Measurements from ENCODE around the gene MEMO1.
"Not testable (repeated sequence)": the region's sequence is repeated elsewhere in the genome, so short reads cannot be mapped to it uniquely, and the experiment has no call there.

MEMO1 gene

GRCh38 chr2:31956312-31956711 lies 54.5 kb downstream of the MEMO1 start:
- no peak for DNase-seq

- not testable (repeated sequence) for DNase-seq
These were observed 57.7 kb downstream of the MEMO1 start for GRCh38 chr2:31953095-31953494.

GRCh38 chr2:31950946-31951562 lies 59.8 kb downstream of the MEMO1 start:
- DNase-seq: no peak

GRCh38 chr2:31947871-31948270 lies 62.9 kb downstream of the MEMO1 start:
- DNase-seq: no peak

- no peak for DNase-seq
These were observed 64.0 kb downstream of the MEMO1 start for GRCh38 chr2:31946838-31947237.

- DNase-seq: no peak
These were observed 65.3 kb downstream of the MEMO1 start for GRCh38 chr2:31945572-31945935.

- DNase-seq: no peak
These were observed 65.8 kb downstream of the MEMO1 start for GRCh38 chr2:31944828-31945571.

- DNase-seq: no peak
These were observed 67.1 kb downstream of the MEMO1 start for GRCh38 chr2:31943636-31944225.

- no peak for DNase-seq
These were observed 69.9 kb downstream of the MEMO1 start for GRCh38 chr2:31940920-31941319.

GRCh38 chr2:31937741-31938140 lies 73.1 kb downstream of the MEMO1 start:
- no peak for DNase-seq

- DNase-seq: no peak
These were observed 75.4 kb downstream of the MEMO1 start for GRCh38 chr2:31935370-31935769.

GRCh38 chr2:31933066-31933465 lies 77.7 kb downstream of the MEMO1 start:
- no peak for DNase-seq

GRCh38 chr2:31932589-31932988 lies 78.2 kb downstream of the MEMO1 start:
- DNase-seq: no peak

- DNase-seq: no peak
These were observed 78.9 kb downstream of the MEMO1 start for GRCh38 chr2:31931916-31932315.

GRCh38 chr2:31925517-31925916 lies 85.3 kb downstream of the MEMO1 start:
- no peak for DNase-seq

- no peak for DNase-seq
These were observed 87.1 kb downstream of the MEMO1 start for GRCh38 chr2:31923662-31924061.

- no peak for DNase-seq
These were observed 88.0 kb downstream of the MEMO1 start for GRCh38 chr2:31922542-31923408.

GRCh38 chr2:31920962-31921361 lies 89.8 kb downstream of the MEMO1 start:
- DNase-seq: no peak

- DNase-seq: no peak
These were observed 91.3 kb downstream of the MEMO1 start for GRCh38 chr2:31919499-31919898.

- no peak for DNase-seq
These were observed 101.1 kb downstream of the MEMO1 start for GRCh38 chr2:31909661-31910060.

GRCh38 chr2:31907491-31907890 lies 103.3 kb downstream of the MEMO1 start:
- not testable (repeated sequence) for DNase-seq

GRCh38 chr2:31903109-31903780 lies 107.6 kb downstream of the MEMO1 start:
- no peak for DNase-seq

GRCh38 chr2:31901900-31902299 lies 108.9 kb downstream of the MEMO1 start:
- DNase-seq: no peak
